GM12891 (cell line): ENCODE data around the gene POLR2H.

Source experiments
- DNase-seq: peaks from one replicate; pipeline ENCODE4 v3.0.0; 2011; ENCODE audit warnings: low spot score; ENCODE audit not compliant: insufficient read length
- FAIRE-seq: peaks from 2 replicates; lab custom pipeline; 2011; peaks lifted over from hg19 to GRCh38; lab: Jason Lieb, UNC
- PAX5 ChIP-seq: IDR thresholded peaks from 2 replicates; pipeline ENCODE4 v1.6.1; 2011; ENCODE audit warnings: low read length, moderate library complexity, mild to moderate bottlenecking; ENCODE audit not compliant: insufficient read depth, severe bottlenecking
- POLR2A ChIP-seq: IDR thresholded peaks from 2 replicates; pipeline ENCODE4 v1.6.1; 2011; ENCODE audit warnings: low read depth, low read length, control low read depth
- POLR2AphosphoS5 ChIP-seq: IDR thresholded peaks from 2 replicates; pipeline ENCODE4 v1.6.1; 2011; ENCODE audit warnings: low read depth, low read length, control low read depth
- POU2F2 ChIP-seq: IDR thresholded peaks from 2 replicates; pipeline ENCODE4 v1.6.1; 2011; ENCODE audit warnings: low read depth, mild to moderate bottlenecking, control low read depth, low read length, moderate library complexity
- SPI1 ChIP-seq: IDR thresholded peaks from 2 replicates; pipeline ENCODE4 v1.6.1; 2011; ENCODE audit warnings: low read depth, low read length, control low read depth
- TAF1 ChIP-seq: IDR thresholded peaks from 2 replicates; pipeline ENCODE4 v1.6.1; 2011; ENCODE audit warnings: low read depth, low read length, control low read depth

Gene POLR2H

GRCh38 chr3:184345317-184346144 lies 16.0 kb upstream of the POLR2H start:
- no peak for TF ChIP-seq PAX5
- TF ChIP-seq SPI1 = no peak
- no peak for TF ChIP-seq POLR2A
- no peak for TF ChIP-seq TAF1
- FAIRE-seq (no peak), DNase-seq (peak; percentile 65)

- DNase-seq (no peak), FAIRE-seq (no peak)
- TF ChIP-seq TAF1 = no peak
- TF ChIP-seq POU2F2 = no peak
- TF ChIP-seq POLR2A = no peak
- TF ChIP-seq PAX5 = no peak
- no peak for TF ChIP-seq SPI1
- no peak for TF ChIP-seq POLR2AphosphoS5
Observed at GRCh38 chr3:184346480-184347190, 14.9 kb upstream of the POLR2H start.

GRCh38 chr3:184347321-184348056 lies 14.0 kb upstream of the POLR2H start:
- TF ChIP-seq POU2F2 (no peak), SPI1 (no peak), PAX5 (no peak), POLR2A (no peak), POLR2AphosphoS5 (no peak), TAF1 (no peak)
- FAIRE-seq (no peak), DNase-seq (no peak)

- DNase-seq (no peak), FAIRE-seq (no peak)
- no peak for TF ChIP-seq POLR2AphosphoS5
- no peak for TF ChIP-seq POU2F2
- TF ChIP-seq SPI1 = no peak
- no peak for TF ChIP-seq TAF1
- TF ChIP-seq PAX5 = no peak
- TF ChIP-seq POLR2A = no peak
Observed at GRCh38 chr3:184348057-184348382, 13.5 kb upstream of the POLR2H start.

- TF ChIP-seq POLR2A = no peak
- TF ChIP-seq SPI1 = no peak
- TF ChIP-seq PAX5 = no peak
- no peak for TF ChIP-seq TAF1
- TF ChIP-seq POU2F2 = no peak
- no peak for TF ChIP-seq POLR2AphosphoS5
- DNase-seq (no peak), FAIRE-seq (no peak)
Observed at GRCh38 chr3:184349563-184350470, 11.7 kb upstream of the POLR2H start.

- no peak for FAIRE-seq
- TF ChIP-seq POLR2AphosphoS5 (no peak), TAF1 (no peak), POU2F2 (no peak), PAX5 (no peak), POLR2A (no peak)
- DNase-seq = no peak
Observed at GRCh38 chr3:184350618-184351017, 10.9 kb upstream of the POLR2H start.

- FAIRE-seq (no peak), DNase-seq (no peak)
- TF ChIP-seq POU2F2 = no peak
Observed at GRCh38 chr3:184351511-184352148, 9.9 kb upstream of the POLR2H start.

- TF ChIP-seq TAF1 (no peak), POLR2A (no peak), SPI1 (no peak), PAX5 (no peak), POU2F2 (no peak), POLR2AphosphoS5 (no peak)
- FAIRE-seq (no peak), DNase-seq (no peak)
Observed at GRCh38 chr3:184352149-184352785, 9.2 kb upstream of the POLR2H start.
